GF-D8 (cell line): Measurements from ENCODE around the gene DHX58.

Experiments used
- DNase-seq: peaks from one replicate; lab custom pipeline; 2025; lab: John Stamatoyannopoulos, UW

DHX58 gene

DNA sequence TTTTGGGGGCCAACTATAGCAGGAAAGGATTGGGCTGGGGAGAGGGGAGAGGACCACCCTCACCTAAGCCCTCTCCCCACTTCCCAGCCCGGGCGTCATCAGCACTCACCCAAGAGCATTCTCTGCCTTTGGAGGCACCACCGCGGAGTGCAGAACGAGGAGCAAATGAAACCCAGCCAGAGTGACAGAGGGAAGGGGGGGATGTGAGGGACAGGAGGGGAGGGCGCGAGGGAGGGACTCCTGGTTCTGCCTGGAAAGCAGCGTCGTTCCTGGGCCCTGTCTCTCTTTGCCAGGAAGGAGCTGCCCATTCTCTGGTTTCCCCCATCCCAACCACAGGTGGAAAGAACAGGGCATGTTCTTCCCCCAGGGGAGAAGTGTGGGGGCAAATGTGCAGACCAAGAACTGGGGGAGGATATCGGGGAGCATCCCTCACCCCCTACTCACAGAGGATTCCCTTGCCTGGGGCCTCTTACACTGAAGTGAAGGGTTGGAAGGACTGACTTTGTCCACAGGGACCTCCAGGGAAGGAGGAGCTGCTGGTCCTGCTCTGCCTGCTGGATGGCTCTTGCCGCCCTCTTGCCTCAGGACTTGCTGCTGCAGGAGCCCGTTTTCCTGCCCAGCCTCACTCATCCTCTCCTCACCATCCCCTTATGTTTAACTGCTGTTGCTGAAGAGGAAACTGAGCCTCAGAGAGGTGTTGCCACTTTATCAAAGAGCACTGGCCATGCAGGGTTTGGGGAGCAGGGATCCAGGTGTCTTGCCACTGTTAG is 58.6 kb downstream of the DHX58 start:
- DNase-seq: no peak

GRCh38 chr17:42052346-42052877 is 60.1 kb downstream of the DHX58 start:
- no peak for DNase-seq

DNA sequence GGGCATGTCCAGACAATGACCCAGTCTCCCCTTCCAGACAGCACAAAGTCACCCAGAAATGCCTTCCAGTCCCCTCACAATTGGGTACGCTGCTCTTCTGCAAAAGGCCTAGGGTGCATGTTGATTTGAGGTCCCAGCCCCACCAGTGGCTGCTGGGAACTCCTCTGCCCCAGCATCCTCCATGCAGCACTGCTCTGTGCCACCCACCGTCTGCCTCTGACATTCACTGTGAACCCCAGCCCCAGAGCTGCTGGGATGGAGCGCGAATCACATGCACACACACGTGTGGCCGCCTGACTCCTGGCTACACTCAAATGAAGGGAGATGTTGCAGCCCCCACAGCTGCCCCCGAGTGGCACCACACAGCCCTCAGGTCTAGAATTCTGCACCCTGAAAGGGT is 60.9 kb downstream of the DHX58 start:
- no peak for DNase-seq
